ENCODE measurements around the gene SDK2.

DNA sequence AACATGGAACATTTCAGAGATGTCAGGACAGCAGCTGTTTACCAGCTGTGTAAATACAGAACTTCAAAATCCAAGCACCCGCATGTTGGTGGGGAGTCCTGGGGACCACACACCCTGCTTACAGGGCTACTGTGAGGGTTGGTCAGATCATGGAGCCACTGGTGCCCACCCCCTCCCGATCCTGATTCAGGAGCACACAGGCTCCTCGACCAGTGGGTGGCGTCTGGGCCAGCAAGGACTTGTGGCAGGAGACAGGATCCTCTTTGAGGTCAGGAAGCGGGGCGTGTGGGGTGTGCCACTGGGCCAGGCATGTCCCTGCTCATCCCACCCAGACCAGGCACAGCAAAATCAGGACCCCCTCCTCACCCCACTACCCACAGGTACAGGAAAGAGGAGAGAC lies 83.6 kb downstream of the SDK2 start:
- TF ChIP-seq FOXM1 (IDR thresholded peaks at IDR 0.05; ENCODE audit: borderline replicate concordance), result no peak
- no peak for TF ChIP-seq SUZ12 (IDR thresholded peaks at IDR 0.05)
- TF ChIP-seq BHLHE40 (IDR thresholded peaks at IDR 0.05; ENCODE audit: borderline replicate concordance), result no peak
- no peak for TF ChIP-seq ARNT (IDR thresholded peaks at IDR 0.05)
- no peak for TF ChIP-seq SP1 (IDR thresholded peaks at IDR 0.05)
- TF ChIP-seq FOXA1 (IDR thresholded peaks at IDR 0.05), result no peak
- TF ChIP-seq HDGF (IDR thresholded peaks at IDR 0.05; ENCODE audit: borderline replicate concordance), result no peak
- no peak for TF ChIP-seq ELF4 (IDR thresholded peaks at IDR 0.05)
- no peak for TF ChIP-seq PKNOX1 (IDR thresholded peaks at IDR 0.05)
- TF ChIP-seq LEF1 (IDR thresholded peaks at IDR 0.05; ENCODE audit: borderline replicate concordance), result no peak
